OCI-LY1 (cell line): ENCODE measurements around the gene IL11.

Experiments
- H2AFZ ChIP-seq: fragments of 200-600 bp; sonication (generic), shearing (Covaris generic); 2 replicates; pipeline ENCODE4 v1.6.0; 2014; ENCODE audit warnings: antibody characterized with exemption, mild to moderate bottlenecking, low read length
- H3F3A ChIP-seq: fragments of 200-600 bp; sonication (generic), shearing (Covaris generic); 2 replicates; pipeline ENCODE4 v1.6.0; 2014; ENCODE audit warnings: mild to moderate bottlenecking, antibody characterized with exemption, low read length, moderate library complexity; ENCODE audit not compliant: insufficient read depth
- H3K27ac ChIP-seq: fragments of 200-600 bp; sonication (generic); 2 replicates; pipeline ENCODE4 v1.5.1; 2014; ENCODE audit warnings: low read length, mixed run types, mild to moderate bottlenecking, low read depth; ENCODE audit not compliant: poor library complexity, severe bottlenecking
- H3K27me3 ChIP-seq: fragments of 200-600 bp; sonication (generic); 2 replicates; pipeline ENCODE4 v1.6.0; 2014; ENCODE audit warnings: antibody characterized with exemption, mild to moderate bottlenecking, low read length, moderate library complexity; ENCODE audit not compliant: insufficient read depth
- H3K36me3 ChIP-seq: fragments of 200-600 bp; sonication (generic); 2 replicates; pipeline ENCODE4 v1.6.1; 2014; ENCODE audit warnings: mild to moderate bottlenecking, antibody characterized with exemption, low read length, moderate library complexity, mixed read lengths; ENCODE audit not compliant: insufficient read depth
- H3K4me1 ChIP-seq: fragments of 200-600 bp; sonication (generic); 2 replicates; pipeline ENCODE4 v1.5.1; 2014; ENCODE audit warnings: mild to moderate bottlenecking, low read length, moderate library complexity; ENCODE audit not compliant: insufficient read depth, severe bottlenecking
- H3K4me2 ChIP-seq: fragments of 200-600 bp; sonication (generic), shearing (Covaris generic); 2 replicates; pipeline ENCODE4 v1.6.1; 2014; ENCODE audit warnings: low read length
- H3K4me3 ChIP-seq: fragments of 200-600 bp; sonication (generic); 2 replicates; pipeline ENCODE4 v1.5.1; 2014; ENCODE audit warnings: low read length, low read depth, mild to moderate bottlenecking, mixed read lengths; ENCODE audit not compliant: poor library complexity, severe bottlenecking
- H3K79me2 ChIP-seq: fragments of 200-600 bp; shearing (Covaris generic); 2 replicates; pipeline ENCODE4 v1.6.1; 2016; ENCODE audit warnings: mixed run types, low read length, mixed read lengths; ENCODE audit not compliant: insufficient read depth
- H3K9ac ChIP-seq: fragments of 200-600 bp; sonication (generic), shearing (Covaris generic); 2 replicates; pipeline ENCODE4 v1.6.1; 2014; ENCODE audit warnings: mild to moderate bottlenecking, low read length, mixed read lengths
- H3K9me2 ChIP-seq: fragments of 200-600 bp; sonication (generic), shearing (Covaris generic); 2 replicates; pipeline ENCODE4 v1.6.1; 2014; ENCODE audit warnings: low read depth, mild to moderate bottlenecking, low read length, mixed read lengths
- H3K9me3 ChIP-seq: fragments of 200-600 bp; shearing (Covaris generic); 2 replicates; pipeline ENCODE4 v1.6.1; 2014; ENCODE audit warnings: low read length, mixed read lengths
- H4K20me1 ChIP-seq: fragments of 200-600 bp; sonication (generic), shearing (Covaris generic); 2 replicates; pipeline ENCODE4 v1.6.0; 2016; ENCODE audit warnings: mild to moderate bottlenecking, low read length; ENCODE audit not compliant: insufficient read depth
- CTCF ChIP-seq: fragments of 200-600 bp; sonication (generic), shearing (Covaris generic); IDR thresholded peaks from 2 replicates; pipeline ENCODE4 v1.5.1; 2017; ENCODE audit warnings: mild to moderate bottlenecking, antibody characterized with exemption, low read length, moderate library complexity, mixed read lengths
- EZH2 ChIP-seq: fragments of 200-600 bp; sonication (generic), shearing (Covaris generic); IDR thresholded peaks from 2 replicates; pipeline ENCODE4 v1.8.0; 2017; ENCODE audit warnings: borderline replicate concordance, mixed run types, mild to moderate bottlenecking, antibody characterized with exemption, low read length, moderate library complexity, mixed read lengths

IL11 gene

GRCh38 chr19:55370305-55370988, at the start of gene IL11:
IL11 (minus strand) TSS chr19:55370463; CDS start chr19:55370310, 153 bp downstream.
- no peaks in the 10 kb centered on the region for H3K36me3 ChIP-seq
- no peaks in the 10 kb centered on the region for H4K20me1 ChIP-seq
- H3K9me2 ChIP-seq = no peaks in the 10 kb centered on the region
- H3K79me2 ChIP-seq = no peaks in the 10 kb centered on the region
- H3K4me2 ChIP-seq = peak within 1 kb of the TSS; percentile 48; the same call in 1 of the 2 replicates
- no peak within 1 kb of the TSS for H3K4me3 ChIP-seq
- H2AFZ ChIP-seq = no peak within 1 kb of the TSS
- no peak within 1 kb of the TSS for H3K9ac ChIP-seq
- no peaks in the 10 kb centered on the region for H3K9me3 ChIP-seq
- peaks cover 4% of the 10 kb centered on the region for H3K4me1 ChIP-seq
- H3K27me3 ChIP-seq = peaks cover 6% of the 10 kb centered on the region; the same call in 1 of the 2 replicates
- TF ChIP-seq EZH2 (no peak), CTCF (no peak)
- H3F3A ChIP-seq = no peaks in the 10 kb centered on the region
- H3K27ac ChIP-seq = no peak within 1 kb of the TSS

- Histone ChIP-seq H3K36me3 (no peaks in the 10 kb centered on the region; the same call in 1 of the 2 replicates), H4K20me1 (no peaks in the 10 kb centered on the region)
Observed at GRCh38 chr19:55419624-55420236, 49.5 kb upstream of the IL11 start.

GRCh38 chr19:55419103-55419502, 48.8 kb upstream of the IL11 start:
- Histone ChIP-seq H3K9me2 (no peaks in the 10 kb centered on the region), H4K20me1 (no peaks in the 10 kb centered on the region), H3K36me3 (no peaks in the 10 kb centered on the region; the same call in 1 of the 2 replicates), H3K9ac (no peak overlapping the region), H3K4me3 (no peak overlapping the region), H3K4me1 (no peaks in the 10 kb centered on the region), H3K27ac (no peak overlapping the region), H3F3A (no peaks in the 10 kb centered on the region), H3K4me2 (no peak overlapping the region), H3K27me3 (peaks cover 13% of the 10 kb centered on the region; the same call in 1 of the 2 replicates), H3K79me2 (no peaks in the 10 kb centered on the region), H3K9me3 (peaks cover 3% of the 10 kb centered on the region; the same call in 1 of the 2 replicates), H2AFZ (no peak overlapping the region)
- TF ChIP-seq EZH2 = no peak
- TF ChIP-seq CTCF = no peak

More at GRCh38 chr19:55419624-55420236, 49.5 kb upstream of the IL11 start:
- no peak overlapping the region for H2AFZ ChIP-seq
- H3K79me2 ChIP-seq = no peaks in the 10 kb centered on the region
- no peaks in the 10 kb centered on the region for H3K9me2 ChIP-seq
- no peak for TF ChIP-seq CTCF
- TF ChIP-seq EZH2 = no peak
- no peak overlapping the region for H3K4me3 ChIP-seq
- peaks cover 13% of the 10 kb centered on the region; the same call in 1 of the 2 replicates for H3K27me3 ChIP-seq
- H3F3A ChIP-seq = no peaks in the 10 kb centered on the region
- no peak overlapping the region for H3K27ac ChIP-seq
- H3K4me2 ChIP-seq = no peak overlapping the region
- no peak overlapping the region for H3K9ac ChIP-seq
- peaks cover 3% of the 10 kb centered on the region; the same call in 1 of the 2 replicates for H3K9me3 ChIP-seq
- H3K4me1 ChIP-seq = no peaks in the 10 kb centered on the region
